ENCODE measurements around the gene SLC9A6.
"Not testable (repeated sequence)": the region's sequence is repeated elsewhere in the genome, so short reads cannot be mapped to it uniquely, and the experiment has no call there.

SLC9A6 gene

DNA sequence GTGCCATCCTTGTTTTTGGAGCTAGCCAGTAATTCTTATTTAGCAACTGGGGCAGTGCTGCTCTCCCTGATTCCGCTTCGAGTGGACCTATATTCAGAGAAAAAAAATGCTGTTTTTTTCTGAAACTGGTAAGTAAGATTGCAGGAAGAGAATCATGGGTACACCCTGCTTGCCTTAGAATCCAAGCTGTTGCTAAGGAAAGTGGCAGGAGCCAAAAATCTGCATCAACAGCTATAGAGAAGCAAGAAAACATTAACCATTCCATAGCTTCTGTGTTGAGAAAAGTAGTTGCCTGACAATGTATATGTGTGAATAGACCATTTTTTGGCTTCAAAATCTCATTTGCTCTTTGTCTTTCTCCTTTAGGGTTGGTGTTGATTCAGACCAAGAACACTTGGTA, 44.5 kb downstream of the SLC9A6 start:
- DNase-seq (no peak), ATAC-seq (no peak)

GRCh38 chrX:136030303-136031191, 45.3 kb downstream of the SLC9A6 start:
- no peak for ATAC-seq
- DNase-seq: no peak

DNA sequence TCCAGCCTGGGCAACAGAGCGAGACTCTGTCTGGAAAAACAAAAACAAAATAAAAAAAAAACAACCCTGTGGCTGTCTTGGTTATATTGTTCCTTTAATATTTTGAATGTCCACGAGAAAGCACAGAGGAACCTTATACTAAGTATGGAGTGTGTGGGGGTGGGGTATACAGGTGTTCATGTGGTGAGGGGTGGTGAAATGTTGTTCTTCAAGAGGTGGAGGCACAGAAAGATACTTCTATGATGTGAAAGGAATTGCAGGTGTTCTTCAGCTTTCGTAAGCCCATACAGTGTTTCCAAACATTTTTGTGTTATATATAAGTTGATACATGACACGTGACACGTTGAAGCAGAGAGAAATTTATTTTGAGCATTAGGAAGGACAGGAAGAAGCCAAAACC, 46.4 kb downstream of the SLC9A6 start:
- no peak for DNase-seq
- ATAC-seq: no peak

DNA sequence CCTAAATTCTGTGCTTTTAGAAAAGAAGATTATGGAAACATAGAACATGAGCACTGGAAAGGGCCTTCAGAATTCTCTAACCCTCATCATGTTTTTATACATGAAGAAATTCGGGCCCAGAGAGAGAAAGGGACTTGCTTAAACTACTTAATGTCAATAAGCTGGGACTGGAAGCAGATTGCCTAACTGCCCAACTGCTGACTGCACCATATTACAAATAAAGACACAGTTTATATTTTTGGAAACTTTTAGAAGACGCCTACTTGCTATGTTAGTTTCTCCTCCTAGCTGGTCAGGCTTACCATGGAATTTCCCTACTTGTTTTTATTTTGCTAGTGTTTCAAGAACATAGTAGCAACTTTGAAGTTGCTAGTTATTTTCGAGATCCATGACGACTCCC, 47.1 kb downstream of the SLC9A6 start:
- DNase-seq (no peak), ATAC-seq (no peak)

- DNase-seq (no peak), ATAC-seq (no peak)
Observed at GRCh38 chrX:136034668-136035067, 49.4 kb downstream of the SLC9A6 start.

DNA sequence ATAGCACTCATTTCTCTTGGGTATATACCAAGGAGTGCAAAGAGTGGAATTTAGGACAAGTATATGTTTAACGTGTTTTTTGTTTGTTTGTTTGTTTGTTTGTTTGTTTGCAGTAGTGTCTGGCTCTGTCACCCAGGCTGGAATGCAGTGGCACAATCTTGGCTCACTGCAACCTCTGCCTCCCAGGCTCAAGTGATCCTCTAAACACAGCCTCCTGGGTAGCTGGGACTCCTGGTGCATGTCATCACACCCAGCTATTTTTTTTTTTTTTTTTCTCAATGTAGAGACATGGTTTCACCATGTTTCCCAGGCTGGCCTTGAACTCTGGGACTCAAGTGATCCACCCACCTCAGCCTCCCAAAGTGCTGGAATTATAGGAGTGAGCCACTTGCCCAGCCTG, 50.4 kb downstream of the SLC9A6 start:
- DNase-seq: no peak
- no peak for ATAC-seq

- DNase-seq: no peak
- ATAC-seq: no peak
Observed at GRCh38 chrX:136039485-136039884, 54.2 kb downstream of the SLC9A6 start.

DNA sequence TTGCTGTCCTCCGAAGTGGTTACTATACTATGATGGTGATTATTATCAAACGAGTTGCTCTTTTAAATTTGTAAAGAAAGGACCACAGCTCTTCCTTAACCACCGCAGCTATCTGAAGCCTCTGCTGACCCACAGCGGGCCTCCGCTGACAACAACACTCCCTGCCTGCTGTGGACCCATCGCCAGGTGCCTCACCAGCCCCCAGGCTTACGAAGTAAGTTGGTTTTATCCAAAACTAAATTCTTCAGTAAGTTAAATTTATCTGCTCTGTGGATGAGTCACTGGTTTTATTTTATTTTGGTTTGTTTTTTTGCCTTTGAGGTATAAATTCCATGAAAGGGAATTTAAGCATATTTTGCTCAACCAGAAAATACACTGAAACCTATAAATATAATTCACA, 54.7 kb downstream of the SLC9A6 start:
- ATAC-seq: no peak
- no peak for DNase-seq

DNA sequence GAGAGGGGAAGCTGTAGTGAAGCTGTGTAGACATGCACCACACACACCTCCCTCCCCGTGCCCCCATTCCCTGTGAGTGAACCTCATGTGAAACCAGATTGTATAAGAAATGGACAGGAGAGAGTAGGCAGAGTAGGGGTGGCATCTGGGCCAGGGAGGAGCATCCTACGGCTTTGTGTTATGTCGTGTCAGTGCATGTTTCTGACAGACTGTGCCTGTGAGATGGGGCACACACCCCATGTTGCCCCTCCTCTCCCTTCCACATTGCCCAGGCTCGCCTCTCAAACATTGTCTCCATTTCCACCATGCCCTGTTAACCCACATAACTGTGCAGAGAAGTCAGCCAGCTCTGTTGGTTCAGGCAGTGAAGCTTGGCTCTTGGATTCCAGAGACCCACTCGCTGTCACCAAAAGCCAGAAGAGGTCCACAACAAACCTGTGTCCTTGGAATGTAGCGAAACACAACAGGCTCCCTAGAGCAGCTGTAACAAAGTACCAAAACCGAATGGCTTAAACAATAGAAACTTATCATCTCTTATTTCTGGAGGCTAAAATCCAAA, 56.1 kb downstream of the SLC9A6 start:
- ATAC-seq (no peak), DNase-seq (no peak)

DNA sequence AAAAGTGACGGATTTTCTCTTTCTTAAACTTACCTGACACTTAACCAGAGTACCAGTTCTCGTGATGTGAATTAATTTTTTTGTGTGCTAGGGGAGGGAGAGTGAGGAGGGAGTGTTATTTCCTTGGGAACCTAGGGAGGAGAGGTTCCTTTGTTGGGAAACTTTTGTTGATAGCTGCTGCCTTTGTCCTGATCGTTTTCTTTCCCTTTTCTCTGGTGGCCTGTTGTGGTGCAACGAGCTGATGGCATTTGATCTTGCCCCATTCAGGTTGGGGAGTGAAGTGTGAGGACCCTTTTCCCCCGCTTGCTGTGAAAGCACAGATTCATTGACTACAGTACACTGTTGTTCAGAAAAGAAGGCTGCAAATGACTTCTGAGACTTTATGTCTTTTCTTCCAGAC, 59.8 kb downstream of the SLC9A6 start:
- no peak for ATAC-seq

DNA sequence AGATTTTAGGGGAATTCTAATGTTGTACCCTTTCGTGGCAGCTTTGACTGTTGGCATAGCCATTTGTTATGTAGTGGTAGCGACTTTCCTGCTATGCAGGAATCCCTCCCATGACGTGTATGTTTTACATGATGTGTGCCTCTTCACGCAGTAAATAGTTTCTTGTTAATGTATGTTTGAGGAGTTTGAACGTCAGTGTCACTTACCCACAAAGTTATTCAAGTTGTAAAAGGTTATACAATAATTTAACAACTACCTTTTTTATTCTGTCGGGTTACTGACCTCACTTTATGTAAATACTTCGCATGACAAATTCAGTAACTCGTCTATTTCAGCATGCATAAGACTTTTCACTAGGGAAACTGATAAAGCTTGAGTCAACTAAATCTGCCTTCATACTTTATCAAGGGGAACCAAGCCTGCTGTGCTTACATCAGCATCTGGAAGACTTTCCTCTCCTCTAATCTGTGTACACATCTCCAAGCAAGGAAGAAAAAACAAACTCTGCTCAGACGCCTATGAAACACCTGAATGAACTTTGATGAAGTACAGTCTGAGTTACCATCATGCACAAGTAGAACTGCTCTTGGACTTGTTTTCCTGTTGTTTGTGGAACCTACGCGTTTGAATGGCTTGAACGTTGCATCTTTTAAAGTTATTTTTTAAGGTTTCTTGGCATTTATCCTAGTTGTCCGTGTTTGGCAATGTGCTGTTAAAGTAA, 61.2 kb downstream of the SLC9A6 start:
- DNase-seq (no peak), ATAC-seq (no peak)

More for the DNA sequence above, 59.8 kb downstream of the SLC9A6 start:
- no peak for DNase-seq

DNA sequence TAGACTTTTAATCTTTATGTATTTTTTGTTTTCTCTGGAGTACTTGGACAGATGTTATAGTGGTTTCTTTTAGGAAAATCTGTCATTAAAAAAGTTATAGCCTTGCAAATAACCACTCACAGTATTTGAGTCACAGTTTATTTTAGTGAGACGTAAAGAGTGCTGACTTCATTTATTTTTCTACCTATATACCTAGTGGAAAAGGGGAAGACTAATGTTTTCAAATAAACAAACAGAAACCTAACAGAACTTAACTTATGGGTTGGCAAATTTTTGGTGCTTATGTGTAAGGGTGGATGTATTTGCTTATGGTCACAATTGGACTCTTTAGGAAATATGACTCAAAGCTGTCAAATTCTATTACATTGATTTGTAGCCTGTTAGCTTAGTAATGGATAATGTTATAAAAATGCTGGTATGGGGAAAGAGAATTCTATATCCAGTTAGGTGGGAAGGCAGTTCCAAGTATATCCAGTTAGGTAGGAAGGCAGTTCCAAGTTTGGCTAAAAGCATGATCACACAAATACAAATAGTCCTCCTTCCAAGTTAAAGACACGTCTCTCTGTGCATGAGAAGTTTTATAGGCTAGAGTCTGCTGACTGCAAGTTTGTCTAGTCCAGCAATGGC, 61.9 kb downstream of the SLC9A6 start:
- no peak for DNase-seq
- ATAC-seq: no peak

DNA sequence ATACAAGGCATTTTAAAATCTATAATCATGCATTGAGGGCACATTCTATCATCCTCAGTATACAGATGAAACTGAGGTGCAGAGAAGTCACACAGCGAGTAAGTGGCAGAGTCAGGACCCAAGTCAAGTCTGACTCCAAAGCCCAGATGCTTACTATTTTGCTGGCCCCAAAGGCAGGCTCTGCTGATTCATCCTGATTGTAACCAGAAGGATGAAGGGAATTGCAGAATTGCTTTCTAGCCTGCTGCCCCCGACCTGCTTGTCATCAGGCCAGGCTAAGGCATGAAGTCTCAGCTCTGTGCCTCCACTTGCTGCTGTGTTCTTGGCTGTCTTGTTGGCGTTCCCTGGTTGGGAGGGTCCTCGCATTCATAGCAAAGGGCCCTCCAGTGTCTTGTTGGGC, 62.7 kb downstream of the SLC9A6 start:
- DNase-seq: no peak

GRCh38 chrX:136048446-136048845, 63.2 kb downstream of the SLC9A6 start:
- ATAC-seq (no peak), DNase-seq (no peak)

More for the DNA sequence above, 62.7 kb downstream of the SLC9A6 start:
- no peak for ATAC-seq

GRCh38 chrX:136049608-136050007, 64.4 kb downstream of the SLC9A6 start:
- DNase-seq (no peak), ATAC-seq (no peak)

- DNase-seq, ATAC-seq: not testable (repeated sequence)
Observed at GRCh38 chrX:136050875-136051274, 65.6 kb downstream of the SLC9A6 start.

DNA sequence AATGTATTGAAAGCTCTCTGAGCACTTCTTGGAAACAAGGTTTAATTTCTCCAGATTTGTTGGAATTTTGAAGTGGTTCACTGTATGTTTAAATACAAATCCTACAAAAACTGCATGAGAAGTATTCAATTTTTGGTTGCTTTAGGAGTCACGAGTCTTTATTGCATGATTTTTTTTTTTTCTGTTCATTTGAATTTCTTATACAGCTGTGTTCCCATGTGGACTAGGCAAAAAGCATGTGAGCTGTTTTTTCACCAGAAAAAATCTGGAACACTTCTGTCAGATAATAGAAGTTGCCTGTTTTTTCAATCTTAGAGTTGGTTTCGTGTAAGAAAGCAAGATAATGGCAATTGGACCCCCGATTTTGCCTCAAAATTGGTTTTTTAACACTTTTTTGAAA, 66.4 kb downstream of the SLC9A6 start:
- DNase-seq: no peak
- ATAC-seq: no peak

GRCh38 chrX:136055651-136056221, 70.5 kb downstream of the SLC9A6 start:
- no peak for DNase-seq

GRCh38 chrX:136057567-136057966, 72.3 kb downstream of the SLC9A6 start:
- no peak for ATAC-seq
- no peak for DNase-seq

More at GRCh38 chrX:136055651-136056221, 70.5 kb downstream of the SLC9A6 start:
- no peak for ATAC-seq

GRCh38 chrX:136059350-136059749, 74.1 kb downstream of the SLC9A6 start:
- no peak for DNase-seq
- ATAC-seq: no peak

GRCh38 chrX:136061286-136061685, 76.1 kb downstream of the SLC9A6 start:
- no peak for DNase-seq
- ATAC-seq: no peak

DNA sequence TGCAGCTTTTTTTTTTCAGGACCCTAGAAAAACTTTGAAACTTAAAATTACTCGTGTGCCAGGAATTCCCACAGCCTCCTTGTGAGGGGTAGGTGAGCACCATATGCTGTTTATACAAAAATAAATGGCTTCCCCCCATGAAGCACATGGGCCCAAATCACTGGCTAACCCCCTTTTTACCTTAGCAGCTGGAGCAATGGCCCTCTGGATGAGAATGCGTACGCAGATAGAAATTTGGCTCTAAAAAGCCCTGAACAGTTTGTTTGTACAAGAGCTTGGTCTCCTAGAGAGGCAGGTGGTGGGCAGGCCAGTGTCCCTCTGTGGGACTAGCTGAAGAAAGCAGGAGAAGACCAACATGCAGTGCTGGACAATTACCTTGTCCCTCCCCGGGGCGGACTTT, 76.5 kb downstream of the SLC9A6 start:
- no peak for DNase-seq
- ATAC-seq: no peak
